Transverse colon (tissue), 4 donors: ENCODE measurements around the gene RPRD2. TPM values are rescaled to one million over a fixed set of nuclear protein-coding genes. Genes with fewer than 3 reads are reported as not detected.

ENCODE experiments used
- DNase-seq: peaks from one replicate; pipeline ENCODE4 v3.0.0-alpha.2; 2019
- H3K27ac ChIP-seq, 4 donors: fragments of 200-600 bp; sonication (generic); 2 replicates each; pipeline ENCODE4 v1.5.1; 2016 to 2018; ENCODE audit warnings: inconsistent platforms in 4 of 4
- H3K27me3 ChIP-seq: fragments of 200-600 bp; sonication (generic); 2 replicates; pipeline ENCODE4 v1.5.1; 2017; ENCODE audit warnings: inconsistent platforms
- H3K36me3 ChIP-seq, 4 donors: fragments of 200-600 bp; sonication (generic); 2 replicates each; pipeline ENCODE4 v1.5.1; 2017 to 2019; ENCODE audit warnings: inconsistent platforms in 4 of 4
- H3K4me1 ChIP-seq, 4 donors: fragments of 200-600 bp; sonication (generic); 2 replicates each; pipeline ENCODE4 v1.5.1; 2017 to 2020; ENCODE audit warnings: inconsistent platforms in 4 of 4
- H3K4me3 ChIP-seq, 4 donors: fragments of 200-600 bp; sonication (generic); 1 replicate in 1 of 4; 2 replicates in 3 of 4; pipeline versions ENCODE4 v1.5.1 to v1.6.1; 2017 to 2019; ENCODE audit warnings: inconsistent platforms in 4 of 4
- H3K9me3 ChIP-seq, 2 donors: fragments of 200-600 bp; sonication (generic); 2 replicates each; pipeline ENCODE4 v1.5.1; 2017 to 2019; ENCODE audit warnings: inconsistent platforms in 2 of 2
- CTCF ChIP-seq, 5 experiments: fragments of 200-600 bp in 3 of 5; fragments of 450-650 bp in 2 of 5; sonication (generic) in 3 of 5; IDR thresholded peaks; 1 replicate in 2 of 5; 2 replicates in 3 of 5; pipeline ENCODE4 v1.5.1; 2016 to 2017; ENCODE audit warnings: antibody characterized with exemption in 5 of 5, inconsistent platforms in 3 of 5, mild to moderate bottlenecking in 2 of 5, moderate library complexity in 1 of 5
- EP300 ChIP-seq: sonication (generic); formaldehyde crosslinking; IDR thresholded peaks from one replicate; pipeline ENCODE4 v1.6.1; 2017; ENCODE audit warnings: antibody characterized with exemption, low read depth
- POLR2A ChIP-seq: fragments of 450-650 bp; IDR thresholded peaks from one replicate; pipeline ENCODE4 v1.6.1; 2016; ENCODE audit warnings: antibody characterized with exemption, mild to moderate bottlenecking, moderate library complexity
- POLR2AphosphoS5 ChIP-seq, 3 donors: sonication (generic); formaldehyde crosslinking; IDR thresholded peaks; one replicate each; pipeline ENCODE4 v1.6.1; 2016; ENCODE audit warnings: antibody characterized with exemption in 3 of 3
- WGBS, 2 donors: methylation state at CpG; one replicate each; pipeline ENCODE4 v1.1.5; 2018; ENCODE audit warnings: low coverage in 1 of 2; 5-methylcytosine and 5-hydroxymethylcytosine counted together
- in situ Hi-C, 4 donors: fragments of 200-750 bp; cut with MboI; loops; one replicate each; pipeline versions ENCODE4 v1.15.0 to v1.15.1; 2017; ENCODE audit warnings: low sequenced_read_pairs in 3 of 4, low pct_ligation_motif_present in 1 of 4, low pct_unique_long_range_greater_than_20kb in 1 of 4
- intact Hi-C: fragments of 100-400 bp; cut with DNase I; formaldehyde crosslinking; loops from one replicate; pipeline ENCODE4 v1.15.1; 2023; ENCODE audit warnings: low total_unique reads
- total RNA-seq, 4 donors: library from RNA; depleted of rRNA; stranded (reverse); fragments of >200 nt; gene quantifications; one replicate each; pipeline ENCODE4 v1.1.0, GENCODE V29; 2016

Gene RPRD2
- total RNA-seq, 4 donors from 2014 or later = 18.7 to 36.4 (median 26.1) TPM

- 89 to 92% methylated on average over 6 to 7 of the region's 7 CpGs for WGBS, 2 donors
- Histone ChIP-seq H3K4me3 (no peak overlapping the region), H3K36me3 (peaks cover 0 to 86% (median 44%) of the 10 kb centered on the region in 4 donors), H3K9me3 (no peaks in the 10 kb centered on the region), H3K4me1 (no peaks in the 10 kb centered on the region), H3K27ac (no peak overlapping the region), H3K27me3 (no peaks in the 10 kb centered on the region)
- TF ChIP-seq POLR2A (no peak), POLR2AphosphoS5 (IDR thresholded peaks at IDR 0.05) (no peak), EP300 (no peak), CTCF (IDR thresholded peaks at IDR 0.05) (no peak)
- intact Hi-C loops = no loop called here
- in situ Hi-C loops = no loop called here
- no peak for DNase-seq
Measured at GRCh38 chr1:150332651-150333290, 31.2 kb upstream of the RPRD2 start.

GRCh38 chr1:150346316-150346715 is 17.6 kb upstream of the RPRD2 start:
- no peak for TF ChIP-seq EP300
- TF ChIP-seq POLR2A = no peak
- TF ChIP-seq CTCF (IDR thresholded peaks at IDR 0.05) = no peak
- no peak for TF ChIP-seq POLR2AphosphoS5 (IDR thresholded peaks at IDR 0.05)
- Histone ChIP-seq H3K36me3 (peaks cover 0 to 79% (median 37%) of the 10 kb centered on the region in 4 donors), H3K9me3 (no peaks in the 10 kb centered on the region), H3K27me3 (no peaks in the 10 kb centered on the region), H3K4me1 (no peaks in the 10 kb centered on the region), H3K27ac (no peak overlapping the region), H3K4me3 (no peak overlapping the region)
- intact Hi-C loops = no loop called here
- DNase-seq = no peak
- in situ Hi-C loops = no loop called here
- 85 to 91% methylated on average over 4 of the region's 4 CpGs for WGBS, 2 donors

- intact Hi-C loops (no loop called here), in situ Hi-C loops (no loop called here)
- no peaks in the 10 kb centered on the region for H3K27me3 ChIP-seq
- H3K4me3 ChIP-seq = no peak overlapping the region
- H3K9me3 ChIP-seq = no peaks in the 10 kb centered on the region
- no peaks in the 10 kb centered on the region for H3K4me1 ChIP-seq
- DNase-seq = no peak
- TF ChIP-seq EP300 = no peak
- no peak for TF ChIP-seq POLR2AphosphoS5 (IDR thresholded peaks at IDR 0.05)
- TF ChIP-seq POLR2A = no peak
- no peak for TF ChIP-seq CTCF (IDR thresholded peaks at IDR 0.05)
- peaks cover 0 to 52% (median 26%) of the 10 kb centered on the region in 4 donors for H3K36me3 ChIP-seq
- no peak overlapping the region for H3K27ac ChIP-seq
- whole genome bisulfite sequencing, 2 donors = 96 to 97% methylated on average over 4 of the region's 4 CpGs
Measured at GRCh38 chr1:150352866-150353265, 11.1 kb upstream of the RPRD2 start.

- intact Hi-C loops = no loop called here
- TF ChIP-seq POLR2A = no peak
- TF ChIP-seq CTCF (IDR thresholded peaks at IDR 0.05) = no peak
- TF ChIP-seq POLR2AphosphoS5 (IDR thresholded peaks at IDR 0.05) = no peak
- TF ChIP-seq EP300 = no peak
- Histone ChIP-seq H3K4me3 (peak overlapping the region in 3 of 4 donors; percentile 64 to 81 (median 71)), H3K27ac (peak overlapping the region; percentile 95 to 99 (median 96)), H3K36me3 (no peaks in the 10 kb centered on the region), H3K4me1 (peaks cover 0 to 29% (median 6%) of the 10 kb centered on the region in 4 donors), H3K9me3 (no peaks in the 10 kb centered on the region), H3K27me3 (no peaks in the 10 kb centered on the region)
- DNase-seq = no peak
- in situ Hi-C loops = no loop called here
- WGBS, 2 donors = 67 to 70% methylated on average over 19 to 22 of the region's 22 CpGs
Measured at GRCh38 chr1:150362721-150363425, 1.1 kb upstream of the RPRD2 start.
